ENCODE data around the gene BEX4. TPM values are rescaled to one million over a fixed set of nuclear protein-coding genes. Genes with fewer than 3 reads are reported as not detected.
"Not testable (repeated sequence)": the region's sequence is repeated elsewhere in the genome, so short reads cannot be mapped to it uniquely, and the experiment has no call there.

Gene BEX4
- total RNA-seq, 1 donor from 2014 or later = 50.8 TPM

DNA sequence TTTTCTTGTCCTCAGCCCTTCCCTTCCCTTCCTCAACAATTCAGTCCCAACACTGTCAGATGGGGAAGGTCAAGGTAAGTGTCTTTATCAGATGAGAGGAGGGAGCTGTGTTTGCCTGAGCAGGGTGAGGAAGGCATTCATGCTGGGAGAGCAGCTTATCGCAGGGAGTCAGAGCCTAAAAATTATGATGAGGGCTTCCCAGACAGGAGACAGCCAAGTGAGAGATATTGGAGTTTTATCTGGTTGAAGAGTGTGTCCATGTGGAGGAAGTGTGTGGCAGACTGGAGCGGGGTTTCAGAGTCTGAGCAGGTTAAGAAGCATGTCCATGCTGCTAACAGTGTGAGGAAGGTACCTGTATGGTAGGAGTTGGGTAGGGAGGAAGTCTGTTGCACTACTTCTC lies 18.4 kb downstream of the BEX4 start:
- Histone ChIP-seq H3K27me3 (ENCODE audit: low read depth) (no peaks in the 10 kb centered on the region), H3K36me3 (no peaks in the 10 kb centered on the region), H3K4me3 (no peak overlapping the region), H3K9me3 (replicated peaks) (no peaks in the 10 kb centered on the region), H3K27ac (replicated peaks) (no peak overlapping the region), H3K4me1 (no peaks in the 10 kb centered on the region)
- intact Hi-C loops (cut with micrococcal nuclease) = no loop called here
- no peak for TF ChIP-seq CTCF (IDR thresholded peaks at IDR 0.05; ENCODE audit: borderline replicate concordance)
- DNase-seq = no peak

GRCh38 chrX:103234869-103235268 lies 20.0 kb downstream of the BEX4 start:
- H3K27me3 ChIP-seq (ENCODE audit: low read depth) = no peaks in the 10 kb centered on the region
- no peak for DNase-seq
- H3K4me3 ChIP-seq = no peak overlapping the region
- no peak overlapping the region for H3K27ac ChIP-seq (replicated peaks)
- no peaks in the 10 kb centered on the region for H3K36me3 ChIP-seq
- intact Hi-C loops (cut with micrococcal nuclease) = no loop called here
- H3K4me1 ChIP-seq = no peaks in the 10 kb centered on the region
- no peaks in the 10 kb centered on the region for H3K9me3 ChIP-seq (replicated peaks)
- no peak for TF ChIP-seq CTCF (IDR thresholded peaks at IDR 0.05; ENCODE audit: borderline replicate concordance)

DNA sequence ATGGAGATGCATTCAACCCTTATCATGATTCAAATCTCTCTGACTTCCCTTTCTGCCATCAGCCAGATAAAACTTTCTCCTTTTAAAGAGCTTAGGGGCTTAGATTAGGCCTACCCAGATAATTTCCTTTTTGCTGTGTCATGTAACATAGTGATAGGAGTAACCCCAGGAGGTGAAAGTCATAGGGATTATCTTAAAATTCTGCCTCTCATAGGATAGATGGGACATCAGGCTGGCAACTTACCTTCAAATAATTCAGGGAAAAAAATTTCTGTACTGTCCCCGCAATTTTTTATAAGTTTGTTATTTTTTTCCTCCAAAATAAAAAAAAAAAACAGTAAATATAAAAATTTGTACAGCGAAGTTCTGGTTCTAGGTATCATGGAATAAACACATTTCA lies 20.7 kb downstream of the BEX4 start:
- intact Hi-C loops (cut with micrococcal nuclease); H3K27ac ChIP-seq (replicated peaks); DNase-seq: not testable (repeated sequence)

GRCh38 chrX:103236296-103236695 lies 21.4 kb downstream of the BEX4 start:
- Histone ChIP-seq H3K36me3 (no peaks in the 10 kb centered on the region), H3K9me3 (replicated peaks) (no peaks in the 10 kb centered on the region), H3K27me3 (ENCODE audit: low read depth) (no peaks in the 10 kb centered on the region), H3K4me1 (no peaks in the 10 kb centered on the region), H3K27ac (replicated peaks) (no peak overlapping the region), H3K4me3 (no peak overlapping the region)
- no peak for TF ChIP-seq CTCF (IDR thresholded peaks at IDR 0.05; ENCODE audit: borderline replicate concordance)
- intact Hi-C loops (cut with micrococcal nuclease) = no loop called here
- no peak for DNase-seq

More for the DNA sequence above, 20.7 kb downstream of the BEX4 start:
- H3K9me3 ChIP-seq (replicated peaks); H3K4me1 ChIP-seq; H3K36me3 ChIP-seq; H3K4me3 ChIP-seq; H3K27me3 ChIP-seq (ENCODE audit: low read depth): not testable (repeated sequence)

- no peak for DNase-seq
- Histone ChIP-seq H3K27ac (replicated peaks) (no peak overlapping the region), H3K4me1 (no peaks in the 10 kb centered on the region), H3K4me3 (no peak overlapping the region), H3K9me3 (replicated peaks) (no peaks in the 10 kb centered on the region), H3K36me3 (no peaks in the 10 kb centered on the region), H3K27me3 (ENCODE audit: low read depth) (no peaks in the 10 kb centered on the region)
- intact Hi-C loops (cut with micrococcal nuclease) = no loop called here
- TF ChIP-seq CTCF (IDR thresholded peaks at IDR 0.05; ENCODE audit: borderline replicate concordance) = no peak
Observed at GRCh38 chrX:103240155-103240554, 25.2 kb downstream of the BEX4 start.

DNA sequence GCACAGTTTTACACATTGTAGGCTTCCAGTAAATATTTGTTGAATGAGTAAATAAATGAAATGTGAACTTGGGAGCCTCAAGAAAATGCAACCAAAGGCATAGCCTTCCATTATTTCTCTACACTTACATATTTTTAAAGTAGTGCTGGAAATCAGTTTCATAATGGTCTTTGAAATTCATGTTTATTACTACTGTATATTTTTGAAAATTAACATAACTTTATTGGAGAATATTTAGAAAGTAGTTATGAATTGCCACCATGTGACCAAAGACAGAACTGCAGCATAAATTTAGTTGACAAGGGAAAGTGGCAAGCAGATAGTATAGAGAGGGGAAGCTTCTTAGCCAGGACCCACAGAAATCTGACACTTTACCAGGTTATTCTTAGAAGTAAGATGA lies 33.6 kb downstream of the BEX4 start:
- no peak overlapping the region for H3K4me3 ChIP-seq
- no peaks in the 10 kb centered on the region for H3K9me3 ChIP-seq (replicated peaks)
- H3K4me1 ChIP-seq = peaks cover 17% of the 10 kb centered on the region
- peak; percentile 50 for TF ChIP-seq CTCF (IDR thresholded peaks at IDR 0.05; ENCODE audit: borderline replicate concordance)
- no peaks in the 10 kb centered on the region for H3K27me3 ChIP-seq (ENCODE audit: low read depth)
- no peak for DNase-seq
- H3K36me3 ChIP-seq = no peaks in the 10 kb centered on the region
- H3K27ac ChIP-seq (replicated peaks) = no peak overlapping the region
- intact Hi-C loops (cut with micrococcal nuclease) = no loop called here

All from left ventricle myocardium inferior (tissue), 1 donor.